BLaER1 treated with 17β-estradiol and CSF1 and Interleukin-3, amounts not matched to agents 10 nM and 100 nM (cell line): Measurements from ENCODE around the gene PLB1.

Experiments used
- H3K27ac ChIP-seq, 11 experiments: shearing (Covaris generic); formaldehyde crosslinking; 2 replicates each; pipeline ENCODE4 v1.8.1; 2022
- H3K27me3 ChIP-seq, 11 experiments: shearing (Covaris generic); formaldehyde crosslinking; 2 replicates each; pipeline ENCODE4 v1.8.1; 2022
- H3K36me3 ChIP-seq, 11 experiments: shearing (Covaris generic); formaldehyde crosslinking; 2 replicates each; pipeline ENCODE4 v1.8.1; 2022
- H3K4me1 ChIP-seq, 10 experiments: shearing (Covaris generic); formaldehyde crosslinking; 2 replicates each; pipeline ENCODE4 v1.8.1; 2022
- H3K4me2 ChIP-seq, 11 experiments: shearing (Covaris generic); formaldehyde crosslinking; 2 replicates each; pipeline ENCODE4 v1.8.1; 2022
- H3K4me3 ChIP-seq, 10 experiments: shearing (Covaris generic); formaldehyde crosslinking; 2 replicates each; pipeline ENCODE4 v1.8.1; 2022
- H3K9ac ChIP-seq, 11 experiments: shearing (Covaris generic); formaldehyde crosslinking; 2 replicates each; pipeline ENCODE4 v1.8.1; 2022
- H3K9me3 ChIP-seq, 11 experiments: shearing (Covaris generic); formaldehyde crosslinking; replicated peaks in 1 of 11; 2 replicates each; pipeline ENCODE4 v1.8.1; 2022
- H4K20me1 ChIP-seq, 11 experiments: shearing (Covaris generic); formaldehyde crosslinking; 2 replicates each; pipeline ENCODE4 v1.8.1; 2022
- Cebpa-rat ChIP-seq, 11 experiments: shearing (Covaris generic); IDR thresholded peaks; 2 replicates each; pipeline ENCODE4 v1.8.1; 2022

Gene PLB1

DNA sequence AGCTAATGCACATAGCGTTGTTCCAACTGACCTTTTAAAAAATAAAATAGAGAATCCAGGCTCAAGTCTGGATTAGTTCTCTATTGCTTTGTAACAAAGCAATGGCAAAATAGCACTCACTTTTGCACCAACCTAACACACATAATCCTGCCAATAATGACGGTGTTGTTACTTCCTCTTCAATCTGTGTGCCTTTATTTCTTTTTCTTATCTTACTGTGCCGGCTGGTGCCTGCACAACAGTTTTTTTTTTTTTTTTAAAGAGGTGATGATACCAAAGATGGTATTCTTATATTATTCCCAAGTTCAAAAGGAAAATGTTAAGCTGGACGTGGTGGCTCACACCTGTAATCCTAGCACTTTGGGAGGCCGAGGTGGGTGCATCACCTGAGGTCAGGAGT, 3.4 kb downstream of the PLB1 start:
- H3K4me2 ChIP-seq = no peak overlapping the region
- H3K9ac ChIP-seq = no peak overlapping the region
- no peak overlapping the region for H3K27ac ChIP-seq
- no peaks in the 10 kb centered on the region for H3K36me3 ChIP-seq
- H4K20me1 ChIP-seq = no peaks in the 10 kb centered on the region
- H3K9me3 ChIP-seq = no peaks in the 10 kb centered on the region
- no peak for TF ChIP-seq Cebpa-rat (IDR thresholded peaks at IDR 0.05)
- no peaks in the 10 kb centered on the region for H3K27me3 ChIP-seq
- H3K4me1 ChIP-seq = no peaks in the 10 kb centered on the region
- no peak overlapping the region for H3K4me3 ChIP-seq

DNA sequence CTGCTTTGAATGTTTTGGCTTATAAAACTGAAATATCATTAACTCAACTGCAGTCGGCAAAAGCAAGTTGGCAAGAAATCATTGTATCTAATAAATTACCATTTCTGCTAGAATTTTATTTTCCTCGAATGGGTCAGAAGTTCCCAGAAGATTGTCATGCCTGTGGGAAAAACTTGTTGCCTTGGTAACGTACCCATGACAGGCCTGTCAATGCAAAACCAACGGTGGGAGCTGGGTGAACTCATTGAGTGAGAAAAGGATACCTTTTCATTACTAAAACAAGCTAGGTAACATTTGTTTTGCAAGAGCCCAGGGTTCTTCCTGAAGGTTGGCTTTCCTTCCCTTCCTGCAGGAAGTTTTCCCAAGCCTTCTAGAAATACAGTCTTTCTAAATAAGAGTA, 9.5 kb downstream of the PLB1 start:
- H3K36me3 ChIP-seq = no peaks in the 10 kb centered on the region
- H3K9ac ChIP-seq = no peak overlapping the region
- TF ChIP-seq Cebpa-rat (IDR thresholded peaks at IDR 0.05) = no peak
- no peaks in the 10 kb centered on the region for H3K27me3 ChIP-seq
- no peak overlapping the region for H3K4me3 ChIP-seq
- no peak overlapping the region for H3K4me2 ChIP-seq
- H3K4me1 ChIP-seq = peaks cover 0 to 4% (median 0%) of the 10 kb centered on the region in 10 experiments; a peak in 4 of 20 replicates
- no peak overlapping the region for H3K27ac ChIP-seq
- no peaks in the 10 kb centered on the region for H3K9me3 ChIP-seq
- H4K20me1 ChIP-seq = no peaks in the 10 kb centered on the region

DNA sequence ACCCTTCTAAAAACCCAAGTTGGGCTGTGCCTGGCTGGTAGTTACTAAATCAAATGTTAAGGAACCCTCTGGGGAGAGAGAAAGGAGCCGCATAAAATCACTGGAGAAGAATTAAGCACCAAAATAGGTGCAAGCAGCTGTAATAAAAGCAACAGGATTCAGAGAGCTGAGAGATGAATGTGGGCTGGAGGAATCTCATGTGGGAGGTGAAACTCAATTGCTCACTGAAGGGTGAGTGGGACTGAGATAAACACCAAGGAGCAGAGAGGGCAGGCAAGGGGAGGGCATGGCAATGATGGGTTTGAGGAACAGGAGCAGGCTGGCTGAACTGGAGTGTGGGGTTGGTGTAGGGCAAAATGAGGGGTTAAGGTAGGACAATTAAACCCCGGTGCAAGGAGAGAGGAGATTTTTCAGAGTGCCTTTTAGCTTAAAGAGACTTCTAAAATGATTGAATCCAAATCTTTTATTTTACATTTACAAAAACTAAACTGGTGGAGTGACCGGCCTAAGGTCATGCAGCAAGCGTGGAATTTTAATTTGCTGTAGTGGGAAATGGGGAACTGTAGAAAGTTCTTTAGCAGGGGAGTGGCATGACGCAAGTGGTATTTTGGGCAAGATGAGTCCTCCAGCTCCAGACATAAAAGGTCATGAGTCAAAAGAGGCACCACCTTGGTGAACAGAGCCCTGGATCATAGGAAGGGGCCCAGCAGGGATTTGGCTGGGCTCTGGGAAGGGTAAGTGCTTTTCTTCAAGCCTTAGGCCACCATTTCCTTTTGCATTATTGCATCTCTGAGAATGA, 10.5 kb downstream of the PLB1 start:
- Histone ChIP-seq H4K20me1 (no peaks in the 10 kb centered on the region), H3K27me3 (no peaks in the 10 kb centered on the region), H3K9ac (no peak overlapping the region), H3K36me3 (no peaks in the 10 kb centered on the region), H3K4me2 (peak overlapping the region in 2 of 11 experiments; percentile 3 to 26; a peak in 2 of 22 replicates), H3K27ac (no peak overlapping the region), H3K9me3 (no peaks in the 10 kb centered on the region), H3K4me1 (peaks cover 0 to 4% (median 0%) of the 10 kb centered on the region in 10 experiments; a peak in 4 of 20 replicates), H3K4me3 (no peak overlapping the region)
- no peak for TF ChIP-seq Cebpa-rat (IDR thresholded peaks at IDR 0.05)

DNA sequence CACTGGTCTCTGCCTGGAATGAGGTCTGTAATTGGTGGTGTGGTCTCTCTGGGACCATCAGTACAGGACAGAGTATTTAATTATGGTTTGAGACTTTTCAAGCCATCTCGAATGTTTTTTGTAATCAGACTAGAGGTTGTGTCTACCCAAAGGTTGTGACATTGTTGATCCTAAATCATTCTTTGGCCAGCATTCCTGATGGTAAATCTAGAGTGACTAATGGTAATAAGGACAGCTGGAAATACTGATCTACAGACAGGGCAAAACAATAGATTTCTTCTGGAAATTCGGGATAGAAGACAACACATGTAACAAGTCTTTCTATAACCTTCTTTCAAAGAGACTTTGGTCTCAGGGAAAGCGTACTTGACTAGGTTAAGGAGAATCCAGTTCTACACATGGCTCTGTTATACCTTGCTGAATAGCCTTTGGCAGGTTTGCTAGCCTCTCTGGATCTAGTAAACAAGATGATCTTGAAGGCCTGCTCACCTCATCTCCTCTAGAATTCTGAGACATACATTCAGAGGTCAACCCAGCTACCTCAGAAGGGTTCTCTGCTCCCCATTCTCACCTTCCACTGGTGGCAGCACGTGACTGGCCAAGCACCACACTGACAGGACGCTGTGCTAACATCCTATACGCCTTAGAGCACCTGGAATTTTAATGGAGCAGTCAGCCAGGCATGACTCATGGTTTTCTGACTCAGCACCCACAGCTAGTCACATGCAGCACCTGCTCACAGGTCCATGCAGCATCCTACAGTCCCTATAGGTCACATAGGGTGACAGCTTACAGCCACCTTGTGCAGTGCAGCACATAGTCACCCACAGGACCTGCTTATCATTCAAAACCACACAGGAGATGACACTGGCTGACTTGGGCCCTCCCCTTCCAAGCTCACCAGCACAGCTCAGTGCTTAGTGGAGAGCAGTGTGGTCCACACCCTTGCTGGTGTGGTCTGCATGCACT, 12.2 kb downstream of the PLB1 start:
- Histone ChIP-seq H3K27ac (no peak overlapping the region), H3K4me3 (no peak overlapping the region), H3K27me3 (no peaks in the 10 kb centered on the region), H3K36me3 (no peaks in the 10 kb centered on the region), H3K9ac (no peak overlapping the region), H3K9me3 (peaks cover 6 to 17% (median 11%) of the 10 kb centered on the region in 11 experiments; a peak in 16 of 22 replicates), H3K4me1 (peaks cover 0 to 4% (median 0%) of the 10 kb centered on the region in 10 experiments; a peak in 4 of 20 replicates), H3K4me2 (no peak overlapping the region; a peak in 1 of 22 replicates), H4K20me1 (no peaks in the 10 kb centered on the region)
- no peak for TF ChIP-seq Cebpa-rat (IDR thresholded peaks at IDR 0.05)

DNA sequence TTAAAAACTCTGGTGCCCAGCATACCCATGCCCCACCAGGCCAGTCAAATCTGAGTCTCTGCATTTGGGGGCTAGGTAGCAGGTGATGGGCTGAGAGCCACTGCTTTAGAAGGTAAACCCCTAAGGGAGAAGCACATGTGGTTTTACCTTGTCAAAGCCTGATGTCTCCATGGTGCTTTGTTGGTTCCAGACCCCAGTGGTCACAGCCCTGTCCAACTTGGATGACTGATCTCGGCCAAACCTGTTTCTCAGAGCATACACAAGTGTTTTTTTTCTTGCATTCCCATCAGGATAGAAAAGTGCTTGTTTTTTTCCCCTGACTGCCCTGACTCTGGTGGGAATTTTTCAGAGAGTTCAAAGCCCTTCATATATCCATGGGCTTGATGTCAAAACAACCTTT, 13.5 kb downstream of the PLB1 start:
- no peak for TF ChIP-seq Cebpa-rat (IDR thresholded peaks at IDR 0.05)
- no peak overlapping the region for H3K4me3 ChIP-seq

DNA sequence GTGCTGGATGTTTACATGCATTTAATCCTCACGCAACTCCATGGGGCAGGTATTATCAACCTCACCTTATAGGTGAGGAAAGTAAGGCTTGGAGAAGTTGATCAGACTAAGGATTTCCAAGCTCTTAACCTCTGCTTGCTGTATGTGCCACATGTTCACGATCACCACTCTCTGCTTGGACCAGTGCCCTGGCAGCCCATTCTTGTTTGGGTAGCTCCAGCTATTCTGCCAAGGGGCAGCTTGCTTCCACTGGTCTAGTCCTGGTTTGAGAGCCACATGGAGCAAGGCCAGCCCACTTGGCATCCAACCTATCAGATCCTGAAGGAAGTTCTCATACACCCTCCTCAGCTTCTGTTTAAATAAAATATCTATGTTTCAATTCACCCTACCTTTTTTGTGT, 14.3 kb downstream of the PLB1 start:
- H4K20me1 ChIP-seq = no peaks in the 10 kb centered on the region
- no peaks in the 10 kb centered on the region for H3K27me3 ChIP-seq
- no peak overlapping the region for H3K9ac ChIP-seq
- H3K9me3 ChIP-seq = peaks cover 6 to 20% (median 11%) of the 10 kb centered on the region in 11 experiments; a peak in 16 of 22 replicates
- H3K4me1 ChIP-seq = peaks cover 0 to 4% (median 0%) of the 10 kb centered on the region in 10 experiments; a peak in 4 of 20 replicates
- no peak for TF ChIP-seq Cebpa-rat (IDR thresholded peaks at IDR 0.05)
- no peak overlapping the region for H3K4me2 ChIP-seq
- H3K4me3 ChIP-seq = no peak overlapping the region
- no peaks in the 10 kb centered on the region for H3K36me3 ChIP-seq
- H3K27ac ChIP-seq = no peak overlapping the region

More for the DNA sequence above, 13.5 kb downstream of the PLB1 start:
- Histone ChIP-seq H3K9ac (no peak overlapping the region), H3K36me3 (no peaks in the 10 kb centered on the region), H3K4me1 (peaks cover 0 to 4% (median 0%) of the 10 kb centered on the region in 10 experiments; a peak in 4 of 20 replicates), H3K9me3 (peaks cover 6 to 20% (median 11%) of the 10 kb centered on the region in 11 experiments; a peak in 16 of 22 replicates), H3K4me2 (no peak overlapping the region), H4K20me1 (no peaks in the 10 kb centered on the region), H3K27me3 (no peaks in the 10 kb centered on the region), H3K27ac (no peak overlapping the region)

DNA sequence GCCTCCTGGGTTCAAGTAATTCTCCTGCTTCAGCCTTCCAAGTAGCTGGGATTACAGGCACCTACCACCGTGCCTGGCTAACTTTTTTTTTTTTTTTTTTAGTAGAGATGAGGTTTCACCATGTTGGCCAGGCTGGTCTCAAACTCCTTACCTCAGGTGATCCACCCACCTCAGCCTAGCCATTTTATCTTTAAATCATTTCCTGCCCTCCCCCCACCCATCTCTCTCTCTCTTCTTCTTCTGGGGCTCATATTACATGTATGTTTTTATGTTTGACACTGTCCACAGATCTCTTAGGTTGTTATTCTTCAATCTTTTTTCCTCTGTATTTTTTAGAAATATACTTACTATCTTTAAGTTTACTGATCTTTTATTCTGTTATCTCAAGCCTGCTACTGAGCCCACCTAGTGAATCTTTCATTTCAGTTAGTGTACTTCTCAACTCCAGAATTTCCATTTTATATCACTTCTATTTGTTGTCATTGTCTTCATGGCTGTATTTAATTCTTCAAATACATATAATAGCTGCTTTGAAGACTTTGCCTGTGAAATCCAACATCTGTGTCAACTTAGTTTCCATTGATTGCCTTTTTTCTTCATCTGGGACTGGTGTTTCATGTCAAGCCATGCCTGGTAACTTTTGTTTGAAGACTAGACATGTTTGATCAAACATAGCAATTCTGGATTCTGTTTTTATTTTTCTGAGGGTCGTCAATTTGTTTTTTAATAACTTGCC, 16.2 kb downstream of the PLB1 start:
- Histone ChIP-seq H3K4me1 (peaks cover 0 to 4% (median 0%) of the 10 kb centered on the region in 10 experiments; a peak in 3 of 20 replicates), H3K4me3 (no peak overlapping the region), H3K9ac (no peak overlapping the region), H3K27ac (no peak overlapping the region), H3K4me2 (no peak overlapping the region), H3K36me3 (no peaks in the 10 kb centered on the region), H3K9me3 (peaks cover 6 to 20% (median 11%) of the 10 kb centered on the region in 11 experiments; a peak in 16 of 22 replicates), H3K27me3 (no peaks in the 10 kb centered on the region), H4K20me1 (no peaks in the 10 kb centered on the region)
- no peak for TF ChIP-seq Cebpa-rat (IDR thresholded peaks at IDR 0.05)

DNA sequence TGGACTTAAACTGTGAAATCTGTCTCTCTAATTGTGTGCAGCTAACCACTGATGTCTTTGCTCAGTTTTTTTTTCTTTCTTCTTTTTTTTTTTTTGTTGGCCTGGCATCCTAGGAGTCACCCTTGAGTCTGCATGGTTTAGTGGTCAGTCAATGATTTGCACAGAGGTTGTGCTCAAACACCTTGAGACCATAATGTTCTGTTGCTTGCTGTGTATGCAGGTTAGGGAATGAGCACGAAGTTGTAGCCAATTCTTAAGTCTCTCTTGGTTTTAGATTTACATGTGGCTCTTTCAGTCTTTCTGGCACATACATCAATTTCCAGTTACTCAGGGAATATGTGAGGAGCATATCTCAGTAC, 16.7 kb downstream of the PLB1 start:
- H3K4me1 ChIP-seq = peaks cover 0 to 3% (median 0%) of the 10 kb centered on the region in 10 experiments; a peak in 3 of 20 replicates
- no peaks in the 10 kb centered on the region for H4K20me1 ChIP-seq
- H3K27ac ChIP-seq = no peak overlapping the region
- H3K9me3 ChIP-seq = peaks cover 6 to 20% (median 11%) of the 10 kb centered on the region in 11 experiments; a peak in 16 of 22 replicates
- no peak for TF ChIP-seq Cebpa-rat (IDR thresholded peaks at IDR 0.05)
- no peak overlapping the region for H3K9ac ChIP-seq
- H3K4me2 ChIP-seq = no peak overlapping the region
- H3K4me3 ChIP-seq = no peak overlapping the region
- H3K36me3 ChIP-seq = no peaks in the 10 kb centered on the region
- no peaks in the 10 kb centered on the region for H3K27me3 ChIP-seq
